Fibroblast of lung (primary cell): ENCODE results near the gene OR10G6. TPM values are rescaled to one million over a fixed set of nuclear protein-coding genes. Genes with fewer than 3 reads are reported as not detected.

Experiments
- DNase-seq, 2 donors: peaks; one replicate each; pipeline versions ENCODE4 v3.0.0 to v3.0.0-alpha.2; 2010; ENCODE audit warnings: low read depth in 2 of 2
- H2AFZ ChIP-seq: 2 replicates; pipeline ENCODE4 v1.5.1; 2012; ENCODE audit warnings: low read length, control low read depth, inconsistent platforms
- H3K27ac ChIP-seq: 2 replicates; pipeline ENCODE4 v1.5.1; 2011; ENCODE audit warnings: low read length, control low read depth; ENCODE audit not compliant: insufficient read depth
- H3K27me3 ChIP-seq: 2 replicates; pipeline ENCODE4 v1.5.1; 2011; ENCODE audit warnings: mild to moderate bottlenecking, low read length; ENCODE audit not compliant: control insufficient read depth, insufficient read depth
- H3K36me3 ChIP-seq: 2 replicates; pipeline ENCODE4 v1.5.1; 2011; ENCODE audit warnings: low read length; ENCODE audit not compliant: control insufficient read depth, insufficient read depth
- H3K4me1 ChIP-seq: 2 replicates; pipeline ENCODE4 v1.5.1; 2011; ENCODE audit warnings: low read length; ENCODE audit not compliant: control insufficient read depth, insufficient read depth; ENCODE audit errors: extremely low read depth
- H3K4me2 ChIP-seq: 2 replicates; pipeline ENCODE4 v1.5.1; 2011; ENCODE audit warnings: low read length, control low read depth; ENCODE audit not compliant: insufficient read depth; ENCODE audit errors: extremely low read depth
- H3K4me3 ChIP-seq, 4 experiments: fragments of 200-600 bp in 1 of 4; sonication (generic) in 1 of 4; replicated peaks in 1 of 4; 2 replicates each; pipeline ENCODE4 v1.5.1; 2011 to 2016; ENCODE audit warnings: low read length in 4 of 4, low read depth in 3 of 4, mild to moderate bottlenecking in 3 of 4, control low read depth in 2 of 4, inconsistent platforms in 1 of 4, mixed read lengths in 1 of 4; ENCODE audit not compliant: insufficient read depth in 1 of 4; ENCODE audit errors: control extremely low read depth in 1 of 4
- H3K79me2 ChIP-seq: 2 replicates; pipeline ENCODE4 v1.5.1; 2012; ENCODE audit warnings: mild to moderate bottlenecking, low read length, inconsistent platforms; ENCODE audit not compliant: control insufficient read depth, insufficient read depth
- H3K9ac ChIP-seq: 2 replicates; pipeline ENCODE4 v1.5.1; 2011; ENCODE audit warnings: mild to moderate bottlenecking, low read length, control low read depth; ENCODE audit not compliant: insufficient read depth
- H3K9me3 ChIP-seq: 2 replicates; pipeline ENCODE4 v1.5.1; 2012; ENCODE audit warnings: low read depth, low read length; ENCODE audit not compliant: control insufficient read depth, insufficient read depth
- H4K20me1 ChIP-seq: 2 replicates; pipeline ENCODE4 v1.5.1; 2011; ENCODE audit warnings: low read length; ENCODE audit not compliant: control insufficient read depth, insufficient read depth; ENCODE audit errors: extremely low read depth
- CTCF ChIP-seq, 2 donors: IDR thresholded peaks in 1 of 2; conservative IDR thresholded peaks in 1 of 2; 1 replicate in 1 of 2; 2 replicates in 1 of 2; pipeline ENCODE4 v1.5.1; 2011 to 2012; ENCODE audit warnings: low read length in 2 of 2, control low read depth in 1 of 2, inconsistent platforms in 1 of 2, low read depth in 1 of 2, mild to moderate bottlenecking in 1 of 2
- EZH2 ChIP-seq: IDR thresholded peaks from 2 replicates; pipeline ENCODE4 v1.5.1; 2012; ENCODE audit warnings: low read length, control low read depth, mild to moderate bottlenecking; ENCODE audit errors: missing control alignments
- polyA plus RNA-seq, 2 donors: library from polyadenylated mRNA; depleted of rRNA in 1 of 2; stranded (reverse) in 1 of 2; unstranded in 1 of 2; fragments of >200 nt; gene quantifications; 2 replicates each; pipeline ENCODE4 v1.2.1, GENCODE V29; 2011 to 2012; ENCODE audit warnings: missing spikeins in 1 of 2
- total RNA-seq: library from RNA; depleted of rRNA; stranded (reverse); fragments of >200 nt; gene quantifications from 2 replicates; pipeline ENCODE4 v1.2.1, GENCODE V29; 2014

The OR10G6 gene
- total and polyA plus RNA-seq, 2 donors (not counting 1 experiment from before 2014, with no cell fraction given) = not detected

GRCh38 chr11:124012697-124013096 lies 17.7 kb upstream of the OR10G6 start, which contains the start of gene OR10G4:
Gene OR10G4 (plus strand): TSS chr11:124012997. CDS start chr11:124015575, 2,578 bp downstream.
- H3K79me2 ChIP-seq = no peaks in the 10 kb centered on the region
- H3K4me1 ChIP-seq = no peaks in the 10 kb centered on the region
- no peak within 1 kb of the TSS for H3K9ac ChIP-seq
- H3K36me3 ChIP-seq = no peaks in the 10 kb centered on the region
- TF ChIP-seq CTCF (conservative IDR thresholded peaks at IDR 0.05 in 1 of 2, IDR thresholded peaks at IDR 0.05 in 1 of 2; ENCODE audit: low read depth in 1 of 2, low read length in 2 of 2) (no peak), EZH2 (no peak)
- no peak within 1 kb of the TSS for H3K4me2 ChIP-seq
- H3K4me3 ChIP-seq = no peak within 1 kb of the TSS
- no peak for DNase-seq
- no peaks in the 10 kb centered on the region for H4K20me1 ChIP-seq
- no peak within 1 kb of the TSS for H2AFZ ChIP-seq
- no peaks in the 10 kb centered on the region for H3K9me3 ChIP-seq
- no peak within 1 kb of the TSS for H3K27ac ChIP-seq
- no peaks in the 10 kb centered on the region for H3K27me3 ChIP-seq

- H3K79me2 ChIP-seq = no peaks in the 10 kb centered on the region
- no peaks in the 10 kb centered on the region for H3K36me3 ChIP-seq
- no peak overlapping the region for H3K9ac ChIP-seq
- no peaks in the 10 kb centered on the region for H3K27me3 ChIP-seq
- no peak overlapping the region for H2AFZ ChIP-seq
- no peaks in the 10 kb centered on the region for H3K4me1 ChIP-seq
- H4K20me1 ChIP-seq = no peaks in the 10 kb centered on the region
- H3K4me2 ChIP-seq = no peak overlapping the region
- no peak for DNase-seq
- no peak overlapping the region for H3K4me3 ChIP-seq
- TF ChIP-seq CTCF (conservative IDR thresholded peaks at IDR 0.05 in 1 of 2, IDR thresholded peaks at IDR 0.05 in 1 of 2; ENCODE audit: low read depth in 1 of 2, low read length in 2 of 2) (no peak), EZH2 (no peak)
- no peak overlapping the region for H3K27ac ChIP-seq
- H3K9me3 ChIP-seq = no peaks in the 10 kb centered on the region
Measured at GRCh38 chr11:123979311-123979710, 15.7 kb downstream of the OR10G6 start.

GRCh38 chr11:123977731-123978347 lies 17.1 kb downstream of the OR10G6 start, which contains the start of gene OR10S1:
Gene OR10S1 (minus strand): TSS chr11:123977781. CDS start chr11:123977664, 117 bp downstream.
- no peaks in the 10 kb centered on the region for H3K79me2 ChIP-seq
- DNase-seq = no peak
- no peak within 1 kb of the TSS for H3K9ac ChIP-seq
- no peak within 1 kb of the TSS for H2AFZ ChIP-seq
- TF ChIP-seq CTCF (conservative IDR thresholded peaks at IDR 0.05 in 1 of 2, IDR thresholded peaks at IDR 0.05 in 1 of 2; ENCODE audit: low read depth in 1 of 2, low read length in 2 of 2) (no peak), EZH2 (no peak)
- H4K20me1 ChIP-seq = no peaks in the 10 kb centered on the region
- H3K36me3 ChIP-seq = no peaks in the 10 kb centered on the region
- no peak within 1 kb of the TSS for H3K4me2 ChIP-seq
- H3K4me1 ChIP-seq = no peaks in the 10 kb centered on the region
- H3K4me3 ChIP-seq = no peak within 1 kb of the TSS
- H3K27me3 ChIP-seq = no peaks in the 10 kb centered on the region
- no peaks in the 10 kb centered on the region for H3K9me3 ChIP-seq
- no peak within 1 kb of the TSS for H3K27ac ChIP-seq
